Ectodermal cell (in vitro differentiated cells): Measurements from ENCODE around the gene USP54.

ENCODE experiments used
- H3K27ac ChIP-seq: 2 replicates; pipeline ENCODE4 v1.7.0; 2013; ENCODE audit warnings: mild to moderate bottlenecking, low read depth, low read length; ENCODE audit not compliant: insufficient read depth, poor library complexity, severe bottlenecking
- H3K27me3 ChIP-seq: 2 replicates; pipeline ENCODE4 v1.7.0; 2013; ENCODE audit warnings: mild to moderate bottlenecking, low read length; ENCODE audit not compliant: insufficient read depth, control insufficient read depth, poor library complexity, severe bottlenecking
- H3K36me3 ChIP-seq: one replicate; pipeline ENCODE4 v1.7.0; 2013; ENCODE audit warnings: low read length; ENCODE audit not compliant: control insufficient read depth, insufficient read depth
- H3K4me1 ChIP-seq: one replicate; pipeline ENCODE4 v1.7.0; 2013; ENCODE audit warnings: low read length; ENCODE audit not compliant: control insufficient read depth, insufficient read depth
- H3K4me3 ChIP-seq: 2 replicates; pipeline ENCODE4 v1.7.0; 2013; ENCODE audit warnings: low read depth, low read length, control low read depth; ENCODE audit not compliant: insufficient read depth
- H3K9me3 ChIP-seq: 2 replicates; pipeline ENCODE4 v1.7.0; 2013; ENCODE audit warnings: mild to moderate bottlenecking, low read length, moderate library complexity; ENCODE audit not compliant: control insufficient read depth
- WGBS, 2 experiments: methylation state at CpG; one replicate each; pipeline ENCODE4 v1.1.7; 2013; ENCODE audit warnings: missing lambda C conversion rate in 2 of 2; 5-methylcytosine and 5-hydroxymethylcytosine counted together

Gene USP54

DNA sequence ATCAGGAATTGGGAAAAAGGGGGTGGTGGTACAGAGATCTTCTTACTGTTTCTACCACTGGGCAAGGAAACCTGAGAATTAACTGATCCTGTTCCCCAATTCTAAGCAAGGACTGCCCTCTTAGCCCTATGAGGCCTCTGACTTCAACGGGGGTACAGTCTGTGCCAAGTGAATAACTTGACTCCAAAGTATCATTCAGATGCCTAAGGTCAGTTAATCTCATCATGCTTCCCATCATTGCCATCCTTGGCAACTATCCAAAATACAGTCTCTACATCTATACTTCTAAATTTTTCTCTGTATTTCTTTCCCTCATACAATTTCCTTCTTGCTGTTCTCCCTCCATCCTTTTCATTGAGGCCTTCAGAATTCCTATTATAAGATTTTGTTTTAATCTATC lies 105.8 kb downstream of the USP54 start:
- H3K4me1 ChIP-seq = no peaks in the 10 kb centered on the region
- H3K4me3 ChIP-seq = no peak overlapping the region
- no peak overlapping the region for H3K27ac ChIP-seq
- no peaks in the 10 kb centered on the region for H3K27me3 ChIP-seq
- no peaks in the 10 kb centered on the region for H3K9me3 ChIP-seq
- 93 to 98% methylated on average over 1 of the region's 1 CpG for WGBS, 2 experiments
- no peaks in the 10 kb centered on the region for H3K36me3 ChIP-seq

DNA sequence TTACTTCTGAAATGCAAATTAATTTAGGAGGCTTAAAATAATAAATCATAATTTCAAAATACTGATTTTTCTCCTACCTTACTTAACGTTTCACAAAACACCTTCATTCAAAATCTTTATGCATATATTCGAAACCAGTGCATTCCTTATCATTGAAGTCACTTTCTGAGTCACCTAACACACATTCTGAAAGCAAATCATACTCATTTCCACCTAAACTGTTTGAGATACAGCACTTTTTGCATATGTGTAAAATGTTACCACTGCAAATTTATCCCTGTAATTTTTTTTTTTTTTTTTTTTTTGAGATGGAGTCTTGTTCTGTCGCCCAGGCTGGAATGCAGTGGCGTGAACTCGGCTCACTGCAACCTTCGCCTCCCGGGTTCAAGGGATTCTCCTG lies 111.0 kb downstream of the USP54 start:
- Histone ChIP-seq H3K4me1 (no peaks in the 10 kb centered on the region), H3K4me3 (no peak overlapping the region), H3K36me3 (peaks cover 10% of the 10 kb centered on the region), H3K27me3 (no peaks in the 10 kb centered on the region), H3K27ac (no peak overlapping the region), H3K9me3 (no peaks in the 10 kb centered on the region)
- 94 to 95% methylated on average over 7 of the region's 7 CpGs for WGBS, 2 experiments

GRCh38 chr10:73478636-73479035 lies 112.5 kb downstream of the USP54 start:
- no peaks in the 10 kb centered on the region for H3K9me3 ChIP-seq
- H3K36me3 ChIP-seq = peaks cover 10% of the 10 kb centered on the region
- WGBS, 2 experiments = 95 to 98% methylated on average over 2 of the region's 3 CpGs
- H3K4me3 ChIP-seq = no peak overlapping the region
- no peaks in the 10 kb centered on the region for H3K27me3 ChIP-seq
- no peak overlapping the region for H3K27ac ChIP-seq
- no peaks in the 10 kb centered on the region for H3K4me1 ChIP-seq

GRCh38 chr10:73471226-73471625 lies 119.9 kb downstream of the USP54 start:
- Histone ChIP-seq H3K27ac (no peak overlapping the region), H3K4me1 (no peaks in the 10 kb centered on the region), H3K27me3 (no peaks in the 10 kb centered on the region), H3K9me3 (no peaks in the 10 kb centered on the region), H3K36me3 (peaks cover 18% of the 10 kb centered on the region), H3K4me3 (no peak overlapping the region)
- no CpG with 5 or more reads among the region's 3 CpGs for WGBS, 2 experiments

- no peak overlapping the region for H3K4me3 ChIP-seq
- H3K27ac ChIP-seq = no peak overlapping the region
- H3K9me3 ChIP-seq = no peaks in the 10 kb centered on the region
- H3K27me3 ChIP-seq = no peaks in the 10 kb centered on the region
- peaks cover 13% of the 10 kb centered on the region for H3K36me3 ChIP-seq
- no peaks in the 10 kb centered on the region for H3K4me1 ChIP-seq
These were observed 121.6 kb downstream of the USP54 start for GRCh38 chr10:73469579-73469978.

DNA sequence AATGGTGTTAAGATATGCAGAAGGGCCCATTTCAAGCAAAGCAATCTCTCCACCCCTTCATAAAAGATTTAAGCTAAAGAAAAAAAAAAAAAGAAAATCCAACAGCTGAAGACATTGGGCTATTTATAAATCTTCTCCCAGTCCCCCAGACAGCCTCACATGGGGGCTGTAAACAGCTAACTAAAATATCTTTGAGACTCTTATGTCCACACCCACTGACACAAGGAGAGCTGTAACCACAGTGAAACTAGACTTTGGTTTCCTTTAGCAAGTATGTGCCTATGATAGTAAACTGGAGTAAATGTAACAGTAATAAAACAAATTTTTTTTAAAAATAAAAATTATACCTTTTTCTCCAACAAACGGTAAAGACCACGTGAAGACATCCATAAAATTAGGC lies 123.9 kb downstream of the USP54 start:
- Histone ChIP-seq H3K27ac (no peak overlapping the region), H3K36me3 (peaks cover 13% of the 10 kb centered on the region), H3K9me3 (no peaks in the 10 kb centered on the region), H3K4me3 (no peak overlapping the region), H3K4me1 (no peaks in the 10 kb centered on the region), H3K27me3 (no peaks in the 10 kb centered on the region)
- 84 to 100% methylated on average over 2 of the region's 2 CpGs for WGBS, 2 experiments

DNA sequence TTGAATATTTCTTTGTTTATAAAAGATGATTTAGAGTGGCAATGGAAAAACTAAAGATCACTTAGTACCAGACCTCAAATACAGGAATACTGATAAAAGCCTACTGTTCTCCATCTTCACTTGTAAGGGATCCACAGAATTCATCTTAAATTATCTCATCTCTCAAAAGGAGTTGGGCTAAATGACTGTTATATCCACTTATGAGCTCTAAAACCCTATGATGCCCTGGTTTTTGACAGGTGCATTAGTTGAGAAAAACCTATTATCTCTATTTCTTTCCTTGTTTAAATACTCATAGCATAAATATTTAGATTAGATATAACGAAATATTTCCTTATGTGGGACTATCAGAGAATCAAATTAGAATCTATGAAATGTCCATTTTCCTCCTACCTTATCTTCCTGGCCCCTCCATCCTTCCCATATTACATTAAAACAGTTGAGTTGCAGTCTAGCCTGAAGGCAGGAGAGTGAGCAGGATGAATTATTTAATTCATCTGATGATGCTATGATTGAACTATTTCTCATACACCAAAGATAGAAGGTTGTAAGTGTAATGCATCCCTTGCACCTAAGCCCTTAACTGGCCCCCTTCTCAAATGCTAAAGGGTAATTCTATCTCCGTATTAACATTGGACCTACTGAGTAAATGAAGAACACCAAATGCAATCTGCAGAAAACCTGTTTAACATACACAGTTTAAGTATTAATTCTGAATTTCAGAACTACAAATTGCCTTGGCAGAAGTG lies 125.0 kb downstream of the USP54 start:
- Histone ChIP-seq H3K27ac (no peak overlapping the region), H3K4me1 (no peaks in the 10 kb centered on the region), H3K9me3 (no peaks in the 10 kb centered on the region), H3K4me3 (no peak overlapping the region), H3K36me3 (peaks cover 13% of the 10 kb centered on the region), H3K27me3 (no peaks in the 10 kb centered on the region)
- WGBS, 2 experiments = 91 to 93% methylated on average over 1 of the region's 2 CpGs

- H3K4me3 ChIP-seq = no peak overlapping the region
- H3K27ac ChIP-seq = no peak overlapping the region
- H3K4me1 ChIP-seq = no peaks in the 10 kb centered on the region
- H3K9me3 ChIP-seq = no peaks in the 10 kb centered on the region
- no peaks in the 10 kb centered on the region for H3K27me3 ChIP-seq
- H3K36me3 ChIP-seq = no peaks in the 10 kb centered on the region
- 93 to 94% methylated on average over 4 of the region's 4 CpGs for WGBS, 2 experiments
These were observed 130.2 kb downstream of the USP54 start for GRCh38 chr10:73460897-73461296.

- Histone ChIP-seq H3K4me3 (no peak overlapping the region), H3K9me3 (no peaks in the 10 kb centered on the region), H3K27me3 (no peaks in the 10 kb centered on the region), H3K27ac (no peak overlapping the region), H3K4me1 (no peaks in the 10 kb centered on the region), H3K36me3 (no peaks in the 10 kb centered on the region)
- WGBS, 2 experiments = 96% methylated on average over 3 to 6 of the region's 6 CpGs
These were observed 131.3 kb downstream of the USP54 start for GRCh38 chr10:73459683-73460314.

- H3K27ac ChIP-seq = no peak overlapping the region
- WGBS, 2 experiments = 85 to 100% methylated on average over 1 of the region's 2 CpGs
- H3K4me3 ChIP-seq = no peak overlapping the region
- no peaks in the 10 kb centered on the region for H3K36me3 ChIP-seq
- H3K27me3 ChIP-seq = no peaks in the 10 kb centered on the region
- H3K9me3 ChIP-seq = no peaks in the 10 kb centered on the region
- H3K4me1 ChIP-seq = no peaks in the 10 kb centered on the region
These were observed 134.8 kb downstream of the USP54 start for GRCh38 chr10:73456187-73456890.
